DMS79 treated with DMSO at 0.1 percent for 48 hours (cell line): Measurements from ENCODE around the gene SEMA4D.
A peak's percentile ranks its signal among the peaks of the same experiment; 100 is the strongest.

ENCODE experiments used
- DNase-seq: peaks from one replicate; lab custom pipeline; 2025; lab: John Stamatoyannopoulos, UW

The SEMA4D gene

DNA sequence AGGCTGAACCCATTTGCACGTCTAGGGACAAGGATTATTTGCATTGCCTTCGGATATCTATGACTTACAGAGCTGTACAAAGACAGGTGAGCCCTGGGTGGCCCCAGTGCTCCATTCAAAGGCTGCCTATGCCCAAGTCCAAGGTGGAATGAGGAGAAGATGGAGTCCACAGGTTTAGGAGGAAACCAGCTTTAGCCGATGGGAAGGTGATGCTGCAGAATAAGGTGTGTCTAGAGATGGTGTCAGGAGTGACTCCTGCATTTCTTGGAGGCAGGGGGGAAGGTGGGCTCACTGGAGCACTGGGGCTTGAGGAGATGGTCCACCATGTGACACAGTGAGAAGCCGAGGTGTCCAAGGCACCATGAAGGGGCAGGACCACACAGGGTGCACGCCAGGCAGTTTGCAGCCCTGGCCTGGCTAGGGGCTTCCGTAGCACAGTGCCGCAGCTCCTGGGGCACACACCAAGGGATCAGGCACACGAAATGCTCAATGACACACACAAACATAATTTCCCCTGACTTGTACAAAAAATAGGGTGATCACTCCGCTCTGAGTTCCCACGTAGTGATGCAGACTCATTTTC, 32.1 kb downstream of the SEMA4D start:
- no peak for DNase-seq

DNA sequence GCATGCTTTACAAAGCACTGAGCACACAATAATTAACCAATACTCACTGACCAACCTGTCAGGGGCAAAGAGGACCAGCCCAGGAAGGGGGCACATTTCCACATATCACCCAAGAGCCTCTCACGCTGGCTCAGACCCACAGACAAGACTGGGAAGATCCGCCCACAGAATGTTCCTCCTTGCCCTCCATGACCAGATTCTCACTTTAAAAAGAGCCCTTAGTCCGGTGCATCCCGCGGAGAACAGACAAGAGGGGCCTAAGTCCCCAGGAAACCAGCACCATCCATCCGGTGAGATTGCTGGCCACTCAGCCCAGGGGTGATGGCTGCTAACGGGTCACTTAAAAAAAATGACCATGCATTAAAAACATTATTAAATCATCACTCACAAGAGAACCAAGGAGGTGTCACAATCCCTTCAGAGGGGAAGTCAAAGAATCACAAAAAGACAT, 32.9 kb downstream of the SEMA4D start:
- no peak for DNase-seq

GRCh38 chr9:89464300-89464901, 33.5 kb downstream of the SEMA4D start:
- no peak for DNase-seq

DNA sequence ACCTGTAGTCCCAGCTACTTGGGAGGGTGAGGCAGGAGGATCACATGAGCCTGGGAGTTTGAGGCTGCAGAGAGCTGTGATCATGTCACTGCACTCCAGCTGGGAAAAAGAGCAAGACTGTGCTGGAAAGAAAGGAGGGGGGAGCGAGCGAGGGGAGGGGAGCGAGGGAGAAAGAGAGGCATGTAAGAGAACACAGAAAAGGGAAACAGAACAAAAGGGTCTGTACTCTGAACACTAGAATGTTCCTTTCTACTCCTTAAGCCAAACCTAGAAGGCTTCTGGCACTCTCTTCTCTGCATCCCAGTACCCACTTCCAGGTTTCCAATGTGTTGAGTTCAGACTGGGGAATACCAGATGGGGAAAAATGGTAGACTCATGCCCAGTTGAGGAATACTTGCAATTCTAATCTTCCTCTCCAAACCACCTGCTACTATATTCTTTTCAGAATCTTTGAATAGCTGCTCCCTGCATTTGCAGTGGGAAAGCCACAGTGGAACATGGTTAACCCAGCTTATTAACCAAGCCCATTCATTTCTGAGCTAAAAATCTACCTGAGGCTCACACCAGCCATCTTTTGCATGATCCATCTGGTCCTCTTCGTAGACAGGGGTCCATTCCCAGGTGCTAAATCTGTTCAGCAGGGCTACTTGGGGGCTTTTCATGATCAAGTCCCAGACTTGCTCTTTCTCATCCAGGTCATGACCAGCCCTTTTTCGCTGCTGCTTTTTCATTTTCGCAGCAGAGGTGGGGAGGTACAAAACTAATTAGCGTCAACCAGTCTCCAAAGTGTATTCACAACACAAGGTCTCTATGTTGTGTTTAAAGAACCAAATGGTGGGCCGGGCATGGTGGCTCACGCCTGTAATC, 34.9 kb downstream of the SEMA4D start:
- no peak for DNase-seq

- no peak for DNase-seq
Observed at GRCh38 chr9:89462199-89462598, 35.7 kb downstream of the SEMA4D start.

GRCh38 chr9:89461265-89461664, 36.6 kb downstream of the SEMA4D start:
- DNase-seq: no peak

- no peak for DNase-seq
Observed at GRCh38 chr9:89460551-89460950, 37.4 kb downstream of the SEMA4D start.

- DNase-seq: no peak
Observed at GRCh38 chr9:89458768-89459496, 39.0 kb downstream of the SEMA4D start.

- no peak for DNase-seq
Observed at GRCh38 chr9:89457376-89457855, 40.5 kb downstream of the SEMA4D start.

DNA sequence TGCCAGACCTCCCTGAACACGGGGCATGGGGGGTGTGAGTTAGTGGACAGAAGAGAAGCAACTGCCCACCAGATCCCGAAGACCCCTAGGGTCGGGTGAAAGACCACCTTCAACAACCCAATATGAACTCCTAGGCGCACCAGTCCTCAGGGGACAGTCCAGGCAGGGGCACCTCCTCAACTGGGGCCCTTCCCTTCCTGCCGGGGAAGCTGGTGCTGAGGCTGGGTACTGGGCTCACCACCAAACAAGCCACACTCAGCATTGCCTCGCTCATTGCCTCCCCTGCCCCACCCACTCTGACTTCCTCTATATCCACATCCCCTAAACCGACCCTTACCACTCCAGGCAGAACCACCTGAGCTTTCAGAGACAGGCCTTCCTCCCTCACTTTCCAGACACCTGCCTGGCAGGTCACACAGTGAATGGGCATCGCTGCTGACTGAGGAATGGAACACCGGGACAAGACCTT, 42.5 kb downstream of the SEMA4D start:
- no peak for DNase-seq

DNA sequence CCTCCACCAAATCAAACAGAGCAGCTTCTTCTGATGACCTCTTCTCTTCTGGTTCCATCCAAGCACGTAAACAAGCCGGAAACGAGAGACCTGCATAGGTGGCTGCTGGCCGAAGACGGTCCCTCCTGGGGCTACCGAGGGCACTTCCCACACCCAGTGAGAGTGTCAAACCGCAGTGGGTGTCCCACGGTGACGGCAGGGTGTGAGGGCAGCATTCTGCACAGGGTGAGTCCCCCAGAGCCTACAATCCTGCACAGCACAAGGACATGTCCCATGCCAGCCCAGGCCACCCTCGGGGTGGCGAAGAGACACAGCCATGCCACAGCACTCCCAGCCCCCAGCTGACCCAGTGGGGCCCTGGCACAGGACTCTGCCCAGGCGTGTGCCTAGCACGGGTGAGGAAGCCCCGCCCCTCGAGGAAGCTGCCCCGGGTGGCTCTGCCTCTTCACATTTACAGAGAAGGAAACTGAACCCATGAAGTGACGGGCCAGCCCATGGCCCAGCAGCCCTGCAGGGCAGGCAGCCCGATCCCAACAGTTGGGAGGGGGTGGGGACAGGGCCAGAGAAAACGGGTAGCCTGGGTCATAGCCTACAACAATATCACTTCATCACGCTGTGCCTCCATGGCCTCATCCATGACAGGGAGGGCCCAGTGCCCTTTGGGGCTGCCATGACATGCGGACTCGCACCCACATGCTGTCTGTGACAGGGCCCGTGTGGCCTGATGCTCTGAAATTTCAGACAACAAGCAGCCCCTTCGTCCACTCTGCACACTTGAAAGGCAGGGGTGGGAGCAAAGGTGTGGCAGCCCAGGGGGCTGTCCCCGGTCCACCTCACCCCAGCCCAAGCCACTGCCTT, 43.2 kb downstream of the SEMA4D start:
- no peak for DNase-seq

DNA sequence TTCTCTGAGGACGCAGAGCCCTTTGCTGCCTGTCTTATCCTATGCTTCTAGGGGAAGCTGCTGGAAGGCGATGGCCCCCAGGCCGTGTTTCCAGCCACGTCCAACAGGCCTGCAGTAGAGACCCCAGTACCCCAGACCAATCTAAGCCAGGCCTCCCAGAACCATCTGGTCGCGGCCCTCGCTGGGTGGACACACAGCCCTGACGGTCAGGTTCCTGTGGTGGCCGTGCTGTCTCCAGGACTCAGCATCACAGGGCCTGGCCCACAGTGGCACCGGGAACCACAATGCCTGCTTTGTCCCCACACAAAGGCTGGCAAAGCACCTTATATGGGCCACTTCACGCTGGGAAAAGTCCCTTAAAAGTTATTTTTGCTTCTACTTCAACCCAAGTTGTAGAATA, 44.5 kb downstream of the SEMA4D start:
- no peak for DNase-seq

- no peak for DNase-seq
Observed at GRCh38 chr9:89452561-89452960, 45.4 kb downstream of the SEMA4D start.

DNA sequence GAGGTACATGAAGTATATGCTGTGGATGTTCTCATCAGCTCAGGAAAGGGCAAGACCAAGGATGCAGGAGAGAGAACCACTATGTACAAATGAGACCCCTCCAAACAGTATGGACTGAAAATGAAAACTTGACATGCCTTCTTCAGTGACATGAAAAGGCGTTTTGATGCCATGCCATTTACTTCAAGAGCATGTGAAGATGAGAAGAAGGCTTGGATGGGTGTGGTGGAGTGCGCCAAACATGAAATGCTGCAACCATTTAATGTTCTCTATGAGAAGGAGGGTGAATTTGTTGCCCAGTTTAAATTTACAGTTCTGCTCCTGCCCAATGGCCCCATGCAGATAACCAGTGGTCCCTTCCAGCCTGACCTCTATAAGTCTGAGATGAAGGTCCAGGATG, 47.7 kb downstream of the SEMA4D start:
- no peak for DNase-seq

- DNase-seq: peak; percentile 5
Observed at GRCh38 chr9:89449261-89449671, 48.6 kb downstream of the SEMA4D start.

DNA sequence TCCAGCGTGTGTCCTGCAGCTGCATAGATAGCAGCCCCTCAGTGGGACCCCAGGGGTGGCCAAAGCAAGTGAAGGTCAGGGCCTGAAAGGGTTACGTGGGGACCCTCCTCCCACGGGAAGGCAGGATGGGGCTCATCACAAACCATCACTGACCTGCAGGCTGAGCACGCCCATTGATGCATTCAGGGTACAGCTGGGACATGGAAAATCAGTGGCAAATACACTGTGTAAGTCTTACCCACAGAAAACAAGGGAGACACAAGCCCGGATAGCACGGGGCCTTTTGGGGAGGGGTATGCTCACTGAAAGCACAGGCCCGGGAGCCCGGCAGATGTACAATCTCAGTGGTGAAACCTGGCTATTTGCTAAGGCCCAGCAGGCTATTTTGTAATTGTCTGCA, 49.1 kb downstream of the SEMA4D start:
- no peak for DNase-seq

DNA sequence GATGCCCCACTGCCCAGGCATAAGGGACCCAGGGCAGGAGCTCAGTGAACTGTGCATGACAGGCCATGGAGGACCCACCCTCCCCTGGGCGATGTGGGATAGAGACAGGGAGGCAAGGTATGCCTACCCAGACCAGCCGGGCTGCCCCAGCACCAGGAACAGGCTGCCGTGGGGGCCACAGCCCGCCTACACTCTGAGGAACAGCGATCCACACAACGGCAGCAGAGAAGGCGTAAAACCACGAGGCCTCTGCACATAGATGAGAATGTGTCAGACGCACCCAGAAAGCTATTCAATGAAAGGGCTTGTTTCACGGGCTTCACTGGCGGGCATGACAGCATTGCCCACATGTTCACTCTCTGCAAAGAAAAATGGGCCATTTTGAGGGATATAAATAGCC, 49.5 kb downstream of the SEMA4D start:
- DNase-seq: no peak

GRCh38 chr9:89447416-89447815, 50.5 kb downstream of the SEMA4D start:
- DNase-seq: no peak

GRCh38 chr9:89446961-89447310, 51.0 kb downstream of the SEMA4D start:
- no peak for DNase-seq

GRCh38 chr9:89446261-89446960, 51.5 kb downstream of the SEMA4D start:
- DNase-seq: no peak

DNA sequence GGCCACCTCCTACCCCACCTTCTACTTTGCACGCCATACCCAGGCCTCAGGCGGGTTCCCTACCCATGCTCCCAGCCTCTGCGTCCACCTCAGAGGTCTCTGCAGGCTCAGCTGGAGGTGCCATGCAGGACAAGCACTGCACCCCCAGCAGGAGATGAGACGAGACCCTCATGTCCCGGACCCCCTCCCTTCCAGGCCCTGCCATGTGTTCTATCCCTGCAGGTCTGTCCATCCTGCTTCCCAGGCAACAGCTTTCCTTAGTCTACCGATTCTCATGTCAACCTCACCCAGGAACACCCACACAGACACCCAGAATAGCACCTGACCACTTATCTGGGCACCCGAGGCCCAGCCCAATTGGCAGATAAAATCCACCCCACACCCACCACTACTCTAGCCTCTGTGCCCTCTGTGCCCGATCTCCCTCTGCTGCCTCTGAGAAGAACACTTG, 52.1 kb downstream of the SEMA4D start:
- DNase-seq: no peak
